ENCODE measurements around the gene ST14. TPM values are rescaled to one million over a fixed set of nuclear protein-coding genes. Genes with fewer than 3 reads are reported as not detected.

Gene ST14
- total and polyA plus RNA-seq, 4 donors = 24.3 to 81.1 (median 54.1) TPM

GRCh38 chr11:130187096-130187495 is 27.5 kb downstream of the ST14 start:
- H3K4me3 ChIP-seq = no peak overlapping the region
- DNase-seq (no peak), ATAC-seq (ENCODE audit: insufficient read depth, low FRiP score) (no peak)
- no peaks in the 10 kb centered on the region for H3K27me3 ChIP-seq (ENCODE audit: control insufficient read depth in 3 of 3, insufficient read depth in 3 of 3, low read length in 2 of 3)
- 96% methylated on average over 13 of the region's 13 CpGs for WGBS, 2 donors
- H3K4me1 ChIP-seq (ENCODE audit: control insufficient read depth in 5 of 5, insufficient read depth in 5 of 5, low read length in 5 of 5) = peaks cover 0 to 3% (median 0%) of the 10 kb centered on the region in 5 donors
- H3K9me3 ChIP-seq (ENCODE audit: control insufficient read depth in 4 of 4, insufficient read depth in 3 of 4, low read length in 3 of 4) = peaks cover 0 to 1% (median 0%) of the 10 kb centered on the region in 4 donors
- no peak for TF ChIP-seq CTCF (IDR thresholded peaks at IDR 0.05; ENCODE audit: control extremely low read depth, extremely low read depth)
- H3K27ac ChIP-seq (ENCODE audit: low read depth in 1 of 2, low read length in 1 of 2) = no peak overlapping the region
- no peak overlapping the region for H3K9ac ChIP-seq (ENCODE audit: insufficient read depth in 1 of 2, low read length in 2 of 2)
- peaks cover 0 to 3% (median 0%) of the 10 kb centered on the region in 4 donors for H3K36me3 ChIP-seq (ENCODE audit: control insufficient read depth in 4 of 4, insufficient read depth in 4 of 4, low read length in 4 of 4)

GRCh38 chr11:130188047-130188446 is 28.5 kb downstream of the ST14 start:
- Histone ChIP-seq H3K4me1 (ENCODE audit: control insufficient read depth in 5 of 5, insufficient read depth in 5 of 5, low read length in 5 of 5) (peaks cover 0 to 3% (median 0%) of the 10 kb centered on the region in 5 donors), H3K4me3 (no peak overlapping the region), H3K27me3 (ENCODE audit: control insufficient read depth in 3 of 3, insufficient read depth in 3 of 3, low read length in 2 of 3) (no peaks in the 10 kb centered on the region), H3K9ac (ENCODE audit: insufficient read depth in 1 of 2, low read length in 2 of 2) (no peak overlapping the region), H3K9me3 (ENCODE audit: control insufficient read depth in 4 of 4, insufficient read depth in 3 of 4, low read length in 3 of 4) (peaks cover 0 to 1% (median 0%) of the 10 kb centered on the region in 4 donors), H3K27ac (ENCODE audit: low read depth in 1 of 2, low read length in 1 of 2) (no peak overlapping the region), H3K36me3 (ENCODE audit: control insufficient read depth in 4 of 4, insufficient read depth in 4 of 4, low read length in 4 of 4) (peaks cover 0 to 3% (median 0%) of the 10 kb centered on the region in 4 donors)
- TF ChIP-seq CTCF (IDR thresholded peaks at IDR 0.05; ENCODE audit: control extremely low read depth, extremely low read depth) = no peak
- no peak for ATAC-seq (ENCODE audit: insufficient read depth, low FRiP score)
- DNase-seq = no peak
- 86 to 94% methylated on average over 14 of the region's 14 CpGs for WGBS, 2 donors

- Histone ChIP-seq H3K9ac (ENCODE audit: insufficient read depth in 1 of 2, low read length in 2 of 2) (no peak overlapping the region), H3K4me1 (ENCODE audit: control insufficient read depth in 5 of 5, insufficient read depth in 5 of 5, low read length in 5 of 5) (peaks cover 0 to 3% (median 0%) of the 10 kb centered on the region in 5 donors), H3K4me3 (no peak overlapping the region), H3K27me3 (ENCODE audit: control insufficient read depth in 3 of 3, insufficient read depth in 3 of 3, low read length in 2 of 3) (no peaks in the 10 kb centered on the region), H3K27ac (ENCODE audit: low read depth in 1 of 2, low read length in 1 of 2) (no peak overlapping the region), H3K36me3 (ENCODE audit: control insufficient read depth in 4 of 4, insufficient read depth in 4 of 4, low read length in 4 of 4) (peaks cover 0 to 3% (median 0%) of the 10 kb centered on the region in 4 donors), H3K9me3 (ENCODE audit: control insufficient read depth in 4 of 4, insufficient read depth in 3 of 4, low read length in 3 of 4) (peaks cover 0 to 1% (median 0%) of the 10 kb centered on the region in 4 donors)
- TF ChIP-seq CTCF (IDR thresholded peaks at IDR 0.05; ENCODE audit: control extremely low read depth, extremely low read depth) = no peak
- no peak for ATAC-seq (ENCODE audit: insufficient read depth, low FRiP score)
- WGBS, 2 donors = 91 to 94% methylated on average over 19 of the region's 19 CpGs
- DNase-seq = no peak
These were observed 29.2 kb downstream of the ST14 start for GRCh38 chr11:130188585-130189347.

Measured in lung (tissue), 12 donors.